HG03175 (cell line): ENCODE measurements around the gene NEURL1.
"Not testable (repeated sequence)": the region's sequence is repeated elsewhere in the genome, so short reads cannot be mapped to it uniquely, and the experiment has no call there.

Experiments
- ATAC-seq: cut with Tn5 transposase; IDR thresholded peaks from one replicate; pipeline ENCODE4 v1.9.1; 2021; ENCODE audit warnings: mild to moderate bottlenecking, moderate library complexity; ENCODE audit not compliant: unreplicated experiment

The NEURL1 gene

GRCh38 chr10:103512591-103513379 lies 19.3 kb downstream of the NEURL1 start:
- ATAC-seq, result no peak

GRCh38 chr10:103513380-103514060 lies 20.0 kb downstream of the NEURL1 start:
- no peak for ATAC-seq

GRCh38 chr10:103514244-103514643 lies 20.7 kb downstream of the NEURL1 start:
- ATAC-seq, result no peak

GRCh38 chr10:103517234-103518085 lies 24.0 kb downstream of the NEURL1 start:
- no peak for ATAC-seq

GRCh38 chr10:103519798-103520197 lies 26.3 kb downstream of the NEURL1 start:
- ATAC-seq, result no peak

GRCh38 chr10:103522006-103522405 lies 28.5 kb downstream of the NEURL1 start:
- not testable (repeated sequence) for ATAC-seq

- ATAC-seq, result no peak
Measured at GRCh38 chr10:103523683-103524082, 30.2 kb downstream of the NEURL1 start.

- ATAC-seq, result no peak
Measured at GRCh38 chr10:103525901-103526300, 32.4 kb downstream of the NEURL1 start.

- ATAC-seq, result not testable (repeated sequence)
Measured at GRCh38 chr10:103527476-103527875, 34.0 kb downstream of the NEURL1 start.

- no peak for ATAC-seq
Measured at GRCh38 chr10:103528549-103528948, 35.0 kb downstream of the NEURL1 start.

- no peak for ATAC-seq
Measured at GRCh38 chr10:103529539-103529938, 36.0 kb downstream of the NEURL1 start.

GRCh38 chr10:103533827-103534226 lies 40.3 kb downstream of the NEURL1 start:
- ATAC-seq, result no peak

GRCh38 chr10:103534621-103535498 lies 41.4 kb downstream of the NEURL1 start:
- no peak for ATAC-seq

GRCh38 chr10:103535595-103535994 lies 42.1 kb downstream of the NEURL1 start:
- ATAC-seq, result no peak

GRCh38 chr10:103539751-103540150 lies 46.2 kb downstream of the NEURL1 start:
- ATAC-seq, result no peak

GRCh38 chr10:103540722-103541121 lies 47.2 kb downstream of the NEURL1 start:
- ATAC-seq, result no peak

GRCh38 chr10:103541616-103542015 lies 48.1 kb downstream of the NEURL1 start:
- no peak for ATAC-seq

GRCh38 chr10:103542764-103543616 lies 49.5 kb downstream of the NEURL1 start:
- ATAC-seq, result no peak
